BE2C (cell line): Measurements from ENCODE around the gene TECPR2.
A peak's percentile ranks its signal among the peaks of the same experiment; 100 is the strongest.

Experiments
- DNase-seq: peaks from one replicate; pipeline ENCODE4 v3.0.0-alpha.2; 2020
- H3K27me3 ChIP-seq: fragments of 250-450 bp; sonication (Bioruptor Pico); 2 replicates; pipeline ENCODE4 v1.5.1; 2020; ENCODE audit warnings: mild to moderate bottlenecking
- H3K36me3 ChIP-seq: fragments of 250-450 bp; sonication (Bioruptor Pico); 2 replicates; pipeline ENCODE4 v1.5.1; 2020; ENCODE audit warnings: mild to moderate bottlenecking
- H3K4me1 ChIP-seq: fragments of 250-450 bp; sonication (Bioruptor Pico); 2 replicates; pipeline ENCODE4 v1.5.1; 2020
- H3K4me3 ChIP-seq: 2 replicates; pipeline ENCODE4 v1.5.1; 2011; ENCODE audit warnings: low read depth, low read length
- H3K9me3 ChIP-seq: fragments of 250-450 bp; sonication (Bioruptor Pico); 2 replicates; pipeline ENCODE4 v1.5.1; 2020
- CTCF ChIP-seq: IDR thresholded peaks from 2 replicates; pipeline ENCODE4 v1.5.1; 2012; ENCODE audit warnings: mild to moderate bottlenecking, low read depth, low read length

The TECPR2 gene

GRCh38 chr14:102440392-102440791 is 77.7 kb downstream of the TECPR2 start:
- Histone ChIP-seq H3K4me3 (no peak overlapping the region), H3K4me1 (peaks cover 7% of the 10 kb centered on the region; the same call in 1 of the 2 replicates), H3K27me3 (no peaks in the 10 kb centered on the region), H3K9me3 (no peaks in the 10 kb centered on the region), H3K36me3 (peaks cover 14% of the 10 kb centered on the region)
- DNase-seq, result no peak
- TF ChIP-seq CTCF, result no peak

GRCh38 chr14:102442241-102443211 is 79.8 kb downstream of the TECPR2 start:
- no peaks in the 10 kb centered on the region for H3K27me3 ChIP-seq
- H3K4me1 ChIP-seq, result peaks cover 7% of the 10 kb centered on the region; the same call in 1 of the 2 replicates
- no peak overlapping the region for H3K4me3 ChIP-seq
- H3K36me3 ChIP-seq, result peaks cover 14% of the 10 kb centered on the region
- TF ChIP-seq CTCF, result no peak
- H3K9me3 ChIP-seq, result no peaks in the 10 kb centered on the region
- peak; percentile 32 for DNase-seq

DNA sequence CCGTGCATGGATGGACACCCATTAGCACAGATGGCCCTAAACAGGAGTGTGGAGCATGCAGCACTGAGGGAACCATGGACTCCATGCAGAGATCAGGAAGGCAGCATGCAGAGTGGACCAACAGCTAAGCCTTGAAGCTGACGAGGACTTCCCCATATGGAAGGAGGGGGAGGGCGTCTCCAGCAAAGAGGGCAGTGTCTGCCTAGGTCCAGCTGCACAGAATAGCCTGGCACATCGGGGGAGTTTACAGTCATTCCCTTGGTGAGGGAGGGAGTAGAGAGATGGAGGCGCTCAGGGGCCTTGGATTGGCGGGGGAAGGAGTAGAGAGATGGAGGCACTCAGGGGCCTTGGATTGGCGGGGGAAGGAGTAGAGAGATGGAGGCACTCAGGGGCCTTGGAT is 82.3 kb downstream of the TECPR2 start:
- no peak overlapping the region for H3K4me3 ChIP-seq
- H3K36me3 ChIP-seq, result peaks cover 16% of the 10 kb centered on the region
- peaks cover 7% of the 10 kb centered on the region; the same call in 1 of the 2 replicates for H3K4me1 ChIP-seq
- DNase-seq, result no peak
- H3K9me3 ChIP-seq, result no peaks in the 10 kb centered on the region
- H3K27me3 ChIP-seq, result no peaks in the 10 kb centered on the region
- TF ChIP-seq CTCF, result no peak

- Histone ChIP-seq H3K9me3 (no peaks in the 10 kb centered on the region), H3K4me1 (peaks cover 7% of the 10 kb centered on the region; the same call in 1 of the 2 replicates), H3K4me3 (no peak overlapping the region), H3K27me3 (no peaks in the 10 kb centered on the region), H3K36me3 (peaks cover 20% of the 10 kb centered on the region)
- DNase-seq, result no peak
- TF ChIP-seq CTCF, result no peak
Measured at GRCh38 chr14:102445641-102446040, 82.9 kb downstream of the TECPR2 start.

- Histone ChIP-seq H3K4me3 (no peak overlapping the region), H3K4me1 (no peaks in the 10 kb centered on the region), H3K27me3 (no peaks in the 10 kb centered on the region), H3K9me3 (no peaks in the 10 kb centered on the region), H3K36me3 (0 out of 2 replicates have a peak, but pooled peaks cover 6% of the 10 kb centered on the region)
- no peak for DNase-seq
- no peak for TF ChIP-seq CTCF
Measured at GRCh38 chr14:102450206-102451063, 87.7 kb downstream of the TECPR2 start.
